Astrocyte (in vitro differentiated cells and primary cell): ENCODE measurements around the gene PCDHA7. TPM values are rescaled to one million over a fixed set of nuclear protein-coding genes. Genes with fewer than 3 reads are reported as not detected.
A peak's percentile ranks its signal among the peaks of the same experiment; 100 is the strongest.
"Not testable (repeated sequence)": the region's sequence is repeated elsewhere in the genome, so short reads cannot be mapped to it uniquely, and the experiment has no call there.

ENCODE experiments used
- DNase-seq: peaks from one replicate; pipeline ENCODE4 v3.0.0-alpha.2; 2010; ENCODE audit warnings: low read depth
- FAIRE-seq: peaks from 2 replicates; lab custom pipeline; 2011; peaks lifted over from hg19 to GRCh38; lab: Jason Lieb, UNC
- H2AFZ ChIP-seq: 2 replicates; pipeline ENCODE4 v1.6.0; 2012; ENCODE audit warnings: low read depth, low read length, inconsistent platforms
- H3K27ac ChIP-seq: 2 replicates; pipeline ENCODE4 v1.5.1; 2011; ENCODE audit warnings: low read depth, low read length, inconsistent platforms
- H3K27me3 ChIP-seq: 2 replicates; pipeline ENCODE4 v1.6.0; 2011; ENCODE audit warnings: low read length, inconsistent platforms; ENCODE audit not compliant: insufficient read depth
- H3K36me3 ChIP-seq: 2 replicates; pipeline ENCODE4 v1.5.1; 2011; ENCODE audit warnings: low read length, inconsistent platforms; ENCODE audit not compliant: insufficient read depth
- H3K4me1 ChIP-seq: 2 replicates; pipeline ENCODE4 v1.5.1; 2011; ENCODE audit warnings: low read length, inconsistent platforms; ENCODE audit not compliant: insufficient read depth
- H3K4me2 ChIP-seq: 2 replicates; pipeline ENCODE4 v1.6.0; 2012; ENCODE audit warnings: low read length, inconsistent platforms
- H3K4me3 ChIP-seq: 2 replicates; pipeline ENCODE4 v1.5.1; 2011; ENCODE audit warnings: low read depth, mild to moderate bottlenecking, low read length, inconsistent platforms; ENCODE audit not compliant: insufficient read depth
- H3K79me2 ChIP-seq: 2 replicates; pipeline ENCODE4 v1.6.0; 2012; ENCODE audit warnings: mild to moderate bottlenecking, low read length, inconsistent platforms; ENCODE audit not compliant: insufficient read depth
- H3K9ac ChIP-seq: 2 replicates; pipeline ENCODE4 v1.6.0; 2012; ENCODE audit warnings: mild to moderate bottlenecking, low read length, inconsistent platforms
- H3K9me3 ChIP-seq: 2 replicates; pipeline ENCODE4 v1.5.1; 2012; ENCODE audit warnings: low read depth, mild to moderate bottlenecking, low read length, inconsistent platforms; ENCODE audit not compliant: insufficient read depth
- H4K20me1 ChIP-seq: 2 replicates; pipeline ENCODE4 v1.6.0; 2012; ENCODE audit warnings: low read length, inconsistent platforms; ENCODE audit not compliant: insufficient read depth
- H3K27ac Mint-ChIP-seq: one replicate; pipeline ENCODE4 v1.8.0; 2021; ENCODE audit warnings: mild to moderate bottlenecking, mixed read lengths; ENCODE audit not compliant: unreplicated experiment
- H3K27me3 Mint-ChIP-seq: one replicate; pipeline ENCODE4 v1.8.0; 2021; ENCODE audit warnings: low read depth, mixed read lengths; ENCODE audit not compliant: unreplicated experiment
- H3K36me3 Mint-ChIP-seq: one replicate; pipeline ENCODE4 v1.8.0; 2021; ENCODE audit warnings: low read depth, mixed read lengths; ENCODE audit not compliant: unreplicated experiment
- H3K4me1 Mint-ChIP-seq: one replicate; pipeline ENCODE4 v1.8.0; 2021; ENCODE audit warnings: low read depth, mixed read lengths; ENCODE audit not compliant: unreplicated experiment
- H3K4me3 Mint-ChIP-seq: one replicate; pipeline ENCODE4 v1.8.0; 2021; ENCODE audit warnings: mild to moderate bottlenecking, moderate library complexity, mixed read lengths; ENCODE audit not compliant: unreplicated experiment
- H3K9me3 Mint-ChIP-seq: one replicate; pipeline ENCODE4 v1.8.0; 2021; ENCODE audit warnings: mild to moderate bottlenecking, mixed read lengths; ENCODE audit not compliant: unreplicated experiment
- CTCF ChIP-seq: IDR thresholded peaks from 2 replicates; pipeline ENCODE4 v1.5.1; 2011; ENCODE audit warnings: low read depth, mild to moderate bottlenecking, inconsistent platforms, low read length, moderate library complexity; ENCODE audit not compliant: insufficient read depth
- EZH2 ChIP-seq: IDR thresholded peaks from 2 replicates; pipeline ENCODE4 v1.6.1; 2012; ENCODE audit warnings: mild to moderate bottlenecking, low read length, inconsistent platforms; ENCODE audit not compliant: insufficient read depth
- total RNA-seq: library from RNA; stranded (reverse); gene quantifications from 2 replicates; pipeline ENCODE4 v1.2.1, GENCODE V29; 2021

Gene PCDHA7
- total RNA-seq, 1 donor from 2014 or later = 2.6 TPM

- H3K9me3 Mint-ChIP-seq = peaks cover 5% of the 10 kb centered on the region
These were observed 9.0 kb downstream of the PCDHA7 start for GRCh38 chr5:140842798-140843733.

GRCh38 chr5:140848139-140849102 is 14.4 kb downstream of the PCDHA7 start, which contains the start of gene PCDHA9:
Gene PCDHA9 (plus strand): TSS chr5:140848382. CDS start chr5:140848496, 114 bp downstream.
- H2AFZ ChIP-seq, H3K27me3 Mint-ChIP-seq, H3K36me3 ChIP-seq, H3K27ac ChIP-seq, H4K20me1 ChIP-seq, H3K79me2 ChIP-seq, H3K27ac Mint-ChIP-seq, H3K9ac ChIP-seq, H3K9me3 ChIP-seq, H3K27me3 ChIP-seq, H3K9me3 Mint-ChIP-seq, H3K4me1 Mint-ChIP-seq, H3K4me1 ChIP-seq, DNase-seq, H3K4me2 ChIP-seq, H3K4me3 ChIP-seq, FAIRE-seq: not testable (repeated sequence)
- Mint-ChIP-seq H3K36me3 (peaks cover 13% of the 10 kb centered on the region), H3K4me3 (peak within 1 kb of the TSS; percentile 76)

More at GRCh38 chr5:140842798-140843733, 9.0 kb downstream of the PCDHA7 start:
- no peaks in the 10 kb centered on the region for H3K27me3 ChIP-seq
- no peak overlapping the region for H3K4me2 ChIP-seq
- Mint-ChIP-seq H3K4me1 (no peaks in the 10 kb centered on the region), H3K36me3 (peaks cover 16% of the 10 kb centered on the region), H3K27me3 (no peaks in the 10 kb centered on the region), H3K4me3 (no peak overlapping the region), H3K27ac (no peak overlapping the region)
- H3K27ac ChIP-seq = no peak overlapping the region
- no peak overlapping the region for H2AFZ ChIP-seq
- no peaks in the 10 kb centered on the region for H3K36me3 ChIP-seq
- FAIRE-seq (no peak), DNase-seq (no peak)
- H3K4me1 ChIP-seq = no peaks in the 10 kb centered on the region
- H4K20me1 ChIP-seq = no peaks in the 10 kb centered on the region
- H3K9me3 ChIP-seq = no peaks in the 10 kb centered on the region
- no peak overlapping the region for H3K9ac ChIP-seq
- H3K79me2 ChIP-seq = no peaks in the 10 kb centered on the region
- no peak overlapping the region for H3K4me3 ChIP-seq
- TF ChIP-seq EZH2 = no peak
- TF ChIP-seq CTCF = no peak

- H3K79me2 ChIP-seq, H3K9ac ChIP-seq, H3K27me3 ChIP-seq, DNase-seq, H3K4me3 ChIP-seq, H3K4me3 Mint-ChIP-seq, H3K27ac Mint-ChIP-seq, H3K9me3 ChIP-seq, FAIRE-seq, H4K20me1 ChIP-seq, H3K4me2 ChIP-seq, H3K27ac ChIP-seq, H3K36me3 ChIP-seq, H3K27me3 Mint-ChIP-seq, H3K36me3 Mint-ChIP-seq, H3K4me1 ChIP-seq, H3K4me1 Mint-ChIP-seq, H3K9me3 Mint-ChIP-seq, H2AFZ ChIP-seq: not testable (repeated sequence)
These were observed 16.0 kb downstream of the PCDHA7 start for GRCh38 chr5:140849831-140850634.
